GM13977 (cell line): ENCODE results near the gene RASGRF2.

Source experiments
- DNase-seq: peaks from one replicate; pipeline ENCODE4 v3.0.0; 2012; ENCODE audit warnings: low spot score
- CTCF ChIP-seq: IDR thresholded peaks from 2 replicates; pipeline ENCODE4 v1.5.1; 2012; ENCODE audit warnings: mild to moderate bottlenecking, control low read depth; ENCODE audit not compliant: insufficient read depth; ENCODE audit errors: extremely low read depth, missing control alignments
- in situ Hi-C: fragments of 300-500 bp; cut with MboI; formaldehyde crosslinking; loops from one replicate; pipeline ENCODE4 v1.12.0; 2022; ENCODE audit warnings: low sequenced_read_pairs, low pct_unique_long_range_greater_than_20kb, mixed read lengths, inconsistent platforms; ENCODE audit not compliant: unreplicated experiment

The RASGRF2 gene

DNA sequence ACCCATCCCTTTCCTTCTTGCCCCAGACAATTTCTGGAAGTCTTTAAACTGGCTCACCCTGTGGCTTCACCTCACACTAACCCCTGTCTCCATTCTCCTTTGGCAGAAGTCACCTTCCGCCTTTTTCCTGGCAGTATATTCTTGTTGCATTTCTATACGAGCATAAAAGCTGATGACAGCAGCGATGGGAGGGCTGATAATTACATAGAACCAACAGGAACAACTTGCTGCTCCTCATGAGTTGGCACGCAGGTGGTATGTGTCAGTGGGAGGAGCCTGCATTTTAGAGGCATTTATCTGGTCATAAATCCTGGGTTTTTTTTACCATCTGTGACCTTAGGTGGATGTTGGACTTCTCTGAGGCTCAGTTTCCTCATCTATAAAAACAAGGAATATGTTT lies 211.6 kb downstream of the RASGRF2 start:
- TF ChIP-seq CTCF: no peak
- in situ Hi-C loops: no loop called here
- DNase-seq: no peak

- DNase-seq: no peak
- in situ Hi-C loops: no loop called here
- no peak for TF ChIP-seq CTCF
Measured at GRCh38 chr5:81172710-81173109, 212.5 kb downstream of the RASGRF2 start.

- TF ChIP-seq CTCF: no peak
- no peak for DNase-seq
- in situ Hi-C loops: loop anchor here (25.0 kb wide), 1 partner anchor 490 kb away; no protein-coding TSS in a partner anchor
Measured at GRCh38 chr5:81177061-81177460, 216.9 kb downstream of the RASGRF2 start.

DNA sequence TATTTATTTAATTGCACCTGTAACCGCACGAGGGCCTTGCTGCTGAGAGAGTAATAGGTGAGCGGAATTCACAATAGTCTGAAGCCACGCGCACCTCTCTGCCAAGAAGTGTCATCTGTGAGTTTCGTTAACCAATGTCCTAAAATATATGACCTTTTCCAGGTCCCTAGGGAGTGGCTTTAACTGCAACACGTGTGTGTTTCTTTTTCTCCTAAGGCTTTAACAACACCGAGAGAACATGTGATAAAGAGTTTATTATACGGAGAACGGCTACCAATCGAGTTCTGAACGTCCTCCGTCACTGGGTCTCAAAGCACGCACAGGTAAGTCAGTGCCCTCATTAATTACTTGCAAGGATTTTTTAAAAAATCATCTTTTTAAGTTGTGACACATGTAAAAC lies 219.8 kb downstream of the RASGRF2 start:
- no peak for DNase-seq
- TF ChIP-seq CTCF: no peak
- in situ Hi-C loops: loop anchor here (25.0 kb wide), 1 partner anchor 493 kb away; no protein-coding TSS in a partner anchor

DNA sequence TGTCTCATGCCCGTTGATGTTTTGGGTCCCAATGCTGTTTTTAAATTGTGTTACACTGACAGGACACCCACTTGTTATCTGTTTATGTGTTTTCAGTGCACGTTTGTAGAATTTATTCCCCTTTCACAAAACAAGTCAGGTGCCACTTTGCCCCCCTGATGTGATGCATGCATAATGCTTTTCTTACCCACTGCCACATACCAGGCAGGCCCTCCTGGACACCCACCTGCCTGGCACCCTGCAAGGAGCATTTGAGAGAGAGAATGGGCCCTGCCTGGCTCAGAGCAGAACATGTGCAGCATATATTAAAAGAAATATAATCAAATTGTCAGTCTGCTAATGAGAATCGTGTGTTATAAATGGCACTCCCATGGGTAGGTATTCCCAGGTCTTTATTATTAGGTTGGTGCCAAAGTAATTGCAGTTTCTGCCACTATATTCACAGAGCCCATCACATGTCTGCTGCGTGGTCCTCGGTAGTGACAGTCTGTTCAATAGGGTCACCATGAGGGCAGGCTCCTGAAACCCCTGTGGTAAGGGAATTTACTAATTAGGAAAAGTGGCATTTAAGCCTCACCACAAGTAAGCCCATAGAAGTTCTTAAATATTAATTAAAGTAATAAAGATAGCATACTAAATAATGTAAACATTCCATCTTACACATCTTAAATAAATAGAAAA lies 220.8 kb downstream of the RASGRF2 start:
- in situ Hi-C loops: loop anchor here (25.0 kb wide), 1 partner anchor 494 kb away; no protein-coding TSS in a partner anchor
- DNase-seq: no peak
- TF ChIP-seq CTCF: no peak

DNA sequence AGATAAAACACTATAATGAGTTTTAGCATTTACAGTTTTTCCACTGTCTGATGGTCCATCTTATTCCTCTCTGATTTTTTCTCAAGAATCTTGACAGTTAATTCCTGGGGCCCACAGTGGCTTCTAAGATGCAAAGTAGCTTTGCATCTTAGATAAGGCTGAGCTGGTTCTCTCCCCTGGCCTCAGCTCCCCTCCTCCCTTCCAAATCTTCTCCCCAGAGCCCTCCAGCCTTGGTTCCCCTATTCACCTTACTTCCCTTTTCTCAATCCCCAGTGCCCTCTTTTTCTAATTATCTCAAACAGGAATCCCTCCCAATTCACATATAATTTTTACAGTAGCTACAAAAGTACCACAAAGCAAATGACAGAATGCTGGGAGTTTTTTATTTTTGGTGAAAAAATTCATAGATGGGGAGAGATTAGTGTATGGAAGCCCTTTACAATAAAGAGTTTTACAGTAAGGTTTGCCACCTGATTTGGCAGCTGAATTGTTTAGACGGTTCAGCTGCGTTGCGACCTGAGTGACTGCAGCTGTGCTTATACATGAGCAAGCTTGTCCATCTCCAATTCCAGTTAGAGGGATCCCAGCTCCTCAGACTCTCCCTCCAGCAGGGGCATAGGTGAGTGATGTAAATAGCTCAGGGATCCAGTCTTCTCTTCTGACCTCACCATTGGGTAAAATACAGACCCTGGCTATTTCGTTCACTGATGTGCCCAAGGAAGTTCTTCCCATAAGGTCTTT lies 221.6 kb downstream of the RASGRF2 start:
- in situ Hi-C loops: loop anchor here (25.0 kb wide), 1 partner anchor 494 kb away; no protein-coding TSS in a partner anchor
- DNase-seq: no peak
- TF ChIP-seq CTCF: no peak
